ENCODE measurements around the gene KRT85. TPM values are rescaled to one million over a fixed set of nuclear protein-coding genes. Genes with fewer than 3 reads are reported as not detected.

KRT85 gene
- total and polyA plus RNA-seq, 2 of the 13 experiments (the other 11 are each of a cell fraction or from before 2014, with no cell fraction given), result not detected

DNA sequence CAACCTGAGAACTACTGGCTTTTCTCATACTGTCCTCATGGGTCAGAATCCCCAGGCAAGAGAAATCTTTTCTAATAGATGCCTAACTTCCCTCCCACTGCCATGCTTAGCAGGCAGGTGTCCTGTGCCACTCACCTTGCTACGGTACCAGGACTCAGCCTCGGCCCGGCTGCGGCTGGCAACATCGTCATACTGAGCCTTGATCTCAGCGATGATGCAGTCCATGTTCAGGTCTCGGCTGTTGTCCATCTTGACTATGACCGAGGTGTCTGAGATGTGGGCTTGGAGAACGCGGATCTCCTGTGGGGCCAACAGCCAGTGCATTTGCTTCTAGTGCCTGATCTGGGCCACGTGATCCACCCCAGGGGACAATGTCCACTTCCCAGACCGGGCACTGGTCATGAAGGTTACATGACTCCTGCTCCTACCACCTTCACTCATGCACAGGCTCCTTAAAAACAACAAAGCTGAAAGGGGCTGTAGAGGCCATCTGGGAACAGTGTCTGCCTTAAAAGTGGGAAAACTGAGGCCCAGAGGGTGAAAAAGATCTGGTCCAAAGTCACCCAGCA, 4.1 kb downstream of the KRT85 start:
- ATAC-seq, result no peak; the same call in 2 of the 3 replicates

DNA sequence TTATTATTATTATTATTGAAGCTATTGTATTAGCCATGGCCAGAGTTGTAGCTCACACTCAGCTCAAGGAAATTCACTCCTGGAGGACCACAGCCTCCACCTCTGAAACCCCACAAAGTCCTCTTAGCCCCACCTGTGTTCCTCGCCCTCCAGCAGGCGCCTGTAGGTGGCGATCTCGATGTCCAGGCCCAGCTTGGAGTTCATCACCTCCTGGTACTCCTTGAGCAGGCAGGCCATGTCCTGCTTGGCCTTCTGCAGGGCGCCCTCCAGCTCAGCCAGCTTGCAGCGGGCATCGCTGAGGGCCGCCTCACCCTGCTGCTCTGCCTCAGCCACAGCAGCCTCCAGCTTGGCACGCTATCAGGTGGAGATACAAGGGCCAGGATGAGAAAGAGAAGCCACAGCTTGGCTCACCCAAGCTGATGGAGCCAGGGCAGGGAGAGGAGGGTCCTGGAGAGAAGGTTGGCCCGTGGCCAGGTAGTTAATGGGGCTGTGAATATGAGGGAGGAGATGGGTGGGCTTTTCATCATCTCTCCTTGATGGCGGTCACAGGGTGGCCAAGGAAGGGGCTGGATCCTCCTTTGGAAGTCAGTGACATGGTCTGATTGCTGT, 5.1 kb downstream of the KRT85 start:
- ChIA-PET POLR2A (no interaction called here), CTCF (ENCODE audit: low intra/inter-chr PET ratio, low total read pairs) (no interaction called here)
- DNase-seq (ENCODE audit: low spot score) (no peak), ATAC-seq (peak; percentile 24; the same call in 1 of the 3 replicates), FAIRE-seq (no peak)
- Histone ChIP-seq H3K9me3 (ENCODE audit: low read length) (no peaks in the 10 kb centered on the region), H3K4me3 (replicated peaks in 1 of 3; ENCODE audit: insufficient read depth in 1 of 3, low read depth in 2 of 3, low read length in 3 of 3) (no peak overlapping the region), H3K9ac (ENCODE audit: insufficient read depth, low read depth, low read length) (no peak overlapping the region), H3K27me3 (ENCODE audit: control insufficient read depth in 1 of 2, insufficient read depth in 2 of 2, low read length in 2 of 2) (peaks cover 4 to 27% of the 10 kb centered on the region in 2 experiments; a peak in 4 of 5 replicates), H4K20me1 (ENCODE audit: insufficient read depth, low read length) (no peaks in the 10 kb centered on the region), H3K79me2 (ENCODE audit: insufficient read depth, low read length) (no peaks in the 10 kb centered on the region), H3K4me1 (ENCODE audit: insufficient read depth, low read length) (peaks cover 5% of the 10 kb centered on the region; the same call in 1 of the 2 replicates), H3K4me2 (ENCODE audit: low read depth, low read length) (no peak overlapping the region), H3K36me3 (replicated peaks in 1 of 2; ENCODE audit: control insufficient read depth in 1 of 2, insufficient read depth in 2 of 2, low read length in 2 of 2) (no peaks in the 10 kb centered on the region), H3K27ac (ENCODE audit: extremely low read length, insufficient read depth, low read length) (no peak overlapping the region), H2AFZ (ENCODE audit: low read length) (no peak overlapping the region)
- no TSS peak for BruUV-seq (replicated peaks)
- 4% methylated on average over 5 of the region's 11 CpGs for WGBS (ENCODE audit: low lambda C conversion rate)
- intact Hi-C loops (cut with micrococcal nuclease; ENCODE audit: unreplicated experiment) (no loop called here), in situ Hi-C loops (cut with HindIII; ENCODE audit: extremely low pct_ligation_motif_present, low pct_unique_long_range_greater_than_20kb) (no loop called here)
- TF ChIP-seq, protein P1, sequence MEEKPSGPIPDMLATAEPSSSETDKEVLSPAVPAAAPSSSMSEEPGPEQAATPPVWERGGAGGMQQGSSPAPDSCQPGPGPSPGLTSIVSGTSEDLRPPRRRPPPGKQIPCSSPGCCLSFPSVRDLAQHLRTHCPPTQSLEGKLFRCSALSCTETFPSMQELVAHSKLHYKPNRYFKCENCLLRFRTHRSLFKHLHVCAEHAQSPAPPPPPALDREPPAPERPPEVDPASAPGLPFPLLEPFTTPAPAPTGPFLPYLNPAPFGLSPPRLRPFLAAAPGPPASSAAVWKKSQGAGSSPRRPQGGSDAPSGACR (CRISPR knock-in tag; IDR thresholded peaks at IDR 0.05), result no peak
- TF ChIP-seq, protein P2, sequence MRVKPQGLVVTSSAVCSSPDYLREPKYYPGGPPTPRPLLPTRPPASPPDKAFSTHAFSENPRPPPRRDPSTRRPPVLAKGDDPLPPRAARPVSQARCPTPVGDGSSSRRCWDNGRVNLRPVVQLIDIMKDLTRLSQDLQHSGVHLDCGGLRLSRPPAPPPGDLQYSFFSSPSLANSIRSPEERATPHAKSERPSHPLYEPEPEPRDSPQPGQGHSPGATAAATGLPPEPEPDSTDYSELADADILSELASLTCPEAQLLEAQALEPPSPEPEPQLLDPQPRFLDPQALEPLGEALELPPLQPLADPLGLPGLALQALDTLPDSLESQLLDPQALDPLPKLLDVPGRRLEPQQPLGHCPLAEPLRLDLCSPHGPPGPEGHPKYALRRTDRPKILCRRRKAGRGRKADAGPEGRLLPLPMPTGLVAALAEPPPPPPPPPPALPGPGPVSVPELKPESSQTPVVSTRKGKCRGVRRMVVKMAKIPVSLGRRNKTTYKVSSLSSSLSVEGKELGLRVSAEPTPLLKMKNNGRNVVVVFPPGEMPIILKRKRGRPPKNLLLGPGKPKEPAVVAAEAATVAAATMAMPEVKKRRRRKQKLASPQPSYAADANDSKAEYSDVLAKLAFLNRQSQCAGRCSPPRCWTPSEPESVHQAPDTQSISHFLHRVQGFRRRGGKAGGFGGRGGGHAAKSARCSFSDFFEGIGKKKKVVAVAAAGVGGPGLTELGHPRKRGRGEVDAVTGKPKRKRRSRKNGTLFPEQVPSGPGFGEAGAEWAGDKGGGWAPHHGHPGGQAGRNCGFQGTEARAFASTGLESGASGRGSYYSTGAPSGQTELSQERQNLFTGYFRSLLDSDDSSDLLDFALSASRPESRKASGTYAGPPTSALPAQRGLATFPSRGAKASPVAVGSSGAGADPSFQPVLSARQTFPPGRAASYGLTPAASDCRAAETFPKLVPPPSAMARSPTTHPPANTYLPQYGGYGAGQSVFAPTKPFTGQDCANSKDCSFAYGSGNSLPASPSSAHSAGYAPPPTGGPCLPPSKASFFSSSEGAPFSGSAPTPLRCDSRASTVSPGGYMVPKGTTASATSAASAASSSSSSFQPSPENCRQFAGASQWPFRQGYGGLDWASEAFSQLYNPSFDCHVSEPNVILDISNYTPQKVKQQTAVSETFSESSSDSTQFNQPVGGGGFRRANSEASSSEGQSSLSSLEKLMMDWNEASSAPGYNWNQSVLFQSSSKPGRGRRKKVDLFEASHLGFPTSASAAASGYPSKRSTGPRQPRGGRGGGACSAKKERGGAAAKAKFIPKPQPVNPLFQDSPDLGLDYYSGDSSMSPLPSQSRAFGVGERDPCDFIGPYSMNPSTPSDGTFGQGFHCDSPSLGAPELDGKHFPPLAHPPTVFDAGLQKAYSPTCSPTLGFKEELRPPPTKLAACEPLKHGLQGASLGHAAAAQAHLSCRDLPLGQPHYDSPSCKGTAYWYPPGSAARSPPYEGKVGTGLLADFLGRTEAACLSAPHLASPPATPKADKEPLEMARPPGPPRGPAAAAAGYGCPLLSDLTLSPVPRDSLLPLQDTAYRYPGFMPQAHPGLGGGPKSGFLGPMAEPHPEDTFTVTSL (CRISPR knock-in tag; IDR thresholded peaks at IDR 0.05; ENCODE audit: borderline replicate concordance), result no peak
- TF ChIP-seq MTA1 (CRISPR knock-in tag; IDR thresholded peaks at IDR 0.05; ENCODE audit: borderline replicate concordance) (no peak), MTF1 (CRISPR knock-in tag; IDR thresholded peaks at IDR 0.05) (no peak)

More for the DNA sequence above, 4.1 kb downstream of the KRT85 start:
- H3K4me1 ChIP-seq (ENCODE audit: insufficient read depth, low read length), result peaks cover 5% of the 10 kb centered on the region; the same call in 1 of the 2 replicates
- intact Hi-C loops (cut with micrococcal nuclease; ENCODE audit: unreplicated experiment), result no loop called here
- H3K9me3 ChIP-seq (ENCODE audit: low read length), result no peaks in the 10 kb centered on the region
- ChIA-PET CTCF (ENCODE audit: low intra/inter-chr PET ratio, low total read pairs) (no interaction called here), POLR2A (no interaction called here)
- WGBS (ENCODE audit: low lambda C conversion rate), result 58% methylated on average over 8 of the region's 12 CpGs
- no peak overlapping the region for H2AFZ ChIP-seq (ENCODE audit: low read length)
- H3K36me3 ChIP-seq (replicated peaks in 1 of 2; ENCODE audit: control insufficient read depth in 1 of 2, insufficient read depth in 2 of 2, low read length in 2 of 2), result no peaks in the 10 kb centered on the region
- no peak overlapping the region for H3K4me3 ChIP-seq (replicated peaks in 1 of 3; ENCODE audit: insufficient read depth in 1 of 3, low read depth in 2 of 3, low read length in 3 of 3)
- no peak overlapping the region for H3K4me2 ChIP-seq (ENCODE audit: low read depth, low read length)
- no peaks in the 10 kb centered on the region for H3K79me2 ChIP-seq (ENCODE audit: insufficient read depth, low read length)
- in situ Hi-C loops (cut with HindIII; ENCODE audit: extremely low pct_ligation_motif_present, low pct_unique_long_range_greater_than_20kb), result no loop called here
- no peak overlapping the region for H3K9ac ChIP-seq (ENCODE audit: insufficient read depth, low read depth, low read length)
- TF ChIP-seq RFX1 (IDR thresholded peaks at IDR 0.05) (no peak), HNF4A (CRISPR knock-in tag; IDR thresholded peaks at IDR 0.05) (0 out of 2 replicates have a peak, but pooled peaks have one; percentile 12)
- TF ChIP-seq, protein P3, sequence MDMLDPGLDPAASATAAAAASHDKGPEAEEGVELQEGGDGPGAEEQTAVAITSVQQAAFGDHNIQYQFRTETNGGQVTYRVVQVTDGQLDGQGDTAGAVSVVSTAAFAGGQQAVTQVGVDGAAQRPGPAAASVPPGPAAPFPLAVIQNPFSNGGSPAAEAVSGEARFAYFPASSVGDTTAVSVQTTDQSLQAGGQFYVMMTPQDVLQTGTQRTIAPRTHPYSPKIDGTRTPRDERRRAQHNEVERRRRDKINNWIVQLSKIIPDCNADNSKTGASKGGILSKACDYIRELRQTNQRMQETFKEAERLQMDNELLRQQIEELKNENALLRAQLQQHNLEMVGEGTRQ (IDR thresholded peaks at IDR 0.05; ENCODE audit: low read depth, low read length), result peak; percentile 23; the same call in 1 of the 2 replicates
- TF ChIP-seq, protein P3 (CRISPR knock-in tag; IDR thresholded peaks at IDR 0.05; ENCODE audit: borderline replicate concordance), result no peak; the same call in 1 of the 2 replicates
- no TSS peak for BruUV-seq (replicated peaks)
- peaks cover 6 to 36% of the 10 kb centered on the region in 2 experiments; a peak in 4 of 5 replicates for H3K27me3 ChIP-seq (ENCODE audit: control insufficient read depth in 1 of 2, insufficient read depth in 2 of 2, low read length in 2 of 2)
- H4K20me1 ChIP-seq (ENCODE audit: insufficient read depth, low read length), result no peaks in the 10 kb centered on the region
- no peak overlapping the region for H3K27ac ChIP-seq (ENCODE audit: extremely low read length, insufficient read depth, low read length)
- no peak for FAIRE-seq
- no peak for DNase-seq (ENCODE audit: low spot score)
